Panc1 (cell line): ENCODE results near the gene TXLNA.

Experiments used
- POLR2AphosphoS5 ChIP-seq: IDR thresholded peaks from 2 replicates; pipeline ENCODE4 v1.6.1; 2012; ENCODE audit warnings: mild to moderate bottlenecking, low read depth, low read length, moderate library complexity
- SIN3A ChIP-seq: IDR thresholded peaks from 2 replicates; pipeline ENCODE4 v1.6.1; 2012; ENCODE audit warnings: low read depth, mild to moderate bottlenecking, low read length, moderate library complexity, borderline replicate concordance; ENCODE audit not compliant: insufficient read depth
- TCF7L2 ChIP-seq: IDR thresholded peaks from 2 replicates; pipeline ENCODE4 v1.6.1; 2011; ENCODE audit warnings: mild to moderate bottlenecking, low read depth, low read length, inconsistent platforms
- TF ChIP-seq, protein P1 (sequence below): fragments of 450-650 bp; IDR thresholded peaks from 2 replicates; pipeline ENCODE4 v1.5.1; 2017; ENCODE audit warnings: mild to moderate bottlenecking
- TF ChIP-seq, protein P2 (sequence below), 2 experiments: IDR thresholded peaks; 2 replicates each; pipeline ENCODE4 v1.6.1; 2011 to 2012; ENCODE audit warnings: low read depth in 2 of 2, control low read depth in 1 of 2, low read length in 1 of 2, mild to moderate bottlenecking in 1 of 2, moderate library complexity in 1 of 2; ENCODE audit not compliant: insufficient read depth in 1 of 2

GRCh38 chr1:32181065-32181464, 1.6 kb downstream of the TXLNA start:
- TF ChIP-seq, protein P1, sequence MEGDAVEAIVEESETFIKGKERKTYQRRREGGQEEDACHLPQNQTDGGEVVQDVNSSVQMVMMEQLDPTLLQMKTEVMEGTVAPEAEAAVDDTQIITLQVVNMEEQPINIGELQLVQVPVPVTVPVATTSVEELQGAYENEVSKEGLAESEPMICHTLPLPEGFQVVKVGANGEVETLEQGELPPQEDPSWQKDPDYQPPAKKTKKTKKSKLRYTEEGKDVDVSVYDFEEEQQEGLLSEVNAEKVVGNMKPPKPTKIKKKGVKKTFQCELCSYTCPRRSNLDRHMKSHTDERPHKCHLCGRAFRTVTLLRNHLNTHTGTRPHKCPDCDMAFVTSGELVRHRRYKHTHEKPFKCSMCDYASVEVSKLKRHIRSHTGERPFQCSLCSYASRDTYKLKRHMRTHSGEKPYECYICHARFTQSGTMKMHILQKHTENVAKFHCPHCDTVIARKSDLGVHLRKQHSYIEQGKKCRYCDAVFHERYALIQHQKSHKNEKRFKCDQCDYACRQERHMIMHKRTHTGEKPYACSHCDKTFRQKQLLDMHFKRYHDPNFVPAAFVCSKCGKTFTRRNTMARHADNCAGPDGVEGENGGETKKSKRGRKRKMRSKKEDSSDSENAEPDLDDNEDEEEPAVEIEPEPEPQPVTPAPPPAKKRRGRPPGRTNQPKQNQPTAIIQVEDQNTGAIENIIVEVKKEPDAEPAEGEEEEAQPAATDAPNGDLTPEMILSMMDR = no peak
- TF ChIP-seq, protein P2, sequence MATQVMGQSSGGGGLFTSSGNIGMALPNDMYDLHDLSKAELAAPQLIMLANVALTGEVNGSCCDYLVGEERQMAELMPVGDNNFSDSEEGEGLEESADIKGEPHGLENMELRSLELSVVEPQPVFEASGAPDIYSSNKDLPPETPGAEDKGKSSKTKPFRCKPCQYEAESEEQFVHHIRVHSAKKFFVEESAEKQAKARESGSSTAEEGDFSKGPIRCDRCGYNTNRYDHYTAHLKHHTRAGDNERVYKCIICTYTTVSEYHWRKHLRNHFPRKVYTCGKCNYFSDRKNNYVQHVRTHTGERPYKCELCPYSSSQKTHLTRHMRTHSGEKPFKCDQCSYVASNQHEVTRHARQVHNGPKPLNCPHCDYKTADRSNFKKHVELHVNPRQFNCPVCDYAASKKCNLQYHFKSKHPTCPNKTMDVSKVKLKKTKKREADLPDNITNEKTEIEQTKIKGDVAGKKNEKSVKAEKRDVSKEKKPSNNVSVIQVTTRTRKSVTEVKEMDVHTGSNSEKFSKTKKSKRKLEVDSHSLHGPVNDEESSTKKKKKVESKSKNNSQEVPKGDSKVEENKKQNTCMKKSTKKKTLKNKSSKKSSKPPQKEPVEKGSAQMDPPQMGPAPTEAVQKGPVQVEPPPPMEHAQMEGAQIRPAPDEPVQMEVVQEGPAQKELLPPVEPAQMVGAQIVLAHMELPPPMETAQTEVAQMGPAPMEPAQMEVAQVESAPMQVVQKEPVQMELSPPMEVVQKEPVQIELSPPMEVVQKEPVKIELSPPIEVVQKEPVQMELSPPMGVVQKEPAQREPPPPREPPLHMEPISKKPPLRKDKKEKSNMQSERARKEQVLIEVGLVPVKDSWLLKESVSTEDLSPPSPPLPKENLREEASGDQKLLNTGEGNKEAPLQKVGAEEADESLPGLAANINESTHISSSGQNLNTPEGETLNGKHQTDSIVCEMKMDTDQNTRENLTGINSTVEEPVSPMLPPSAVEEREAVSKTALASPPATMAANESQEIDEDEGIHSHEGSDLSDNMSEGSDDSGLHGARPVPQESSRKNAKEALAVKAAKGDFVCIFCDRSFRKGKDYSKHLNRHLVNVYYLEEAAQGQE (IDR thresholded peaks at IDR 0.05; ENCODE audit: insufficient read depth in 1 of 2, low read depth in 2 of 2, low read length in 1 of 2) = no peak
- TF ChIP-seq POLR2AphosphoS5 (no peak), TCF7L2 (no peak), SIN3A (no peak)
